Measurements from ENCODE around the gene MMP20. TPM values are rescaled to one million over a fixed set of nuclear protein-coding genes. Genes with fewer than 3 reads are reported as not detected.

Gene MMP20
- total RNA-seq, 1 experiment from 2014 or later = not detected

DNA sequence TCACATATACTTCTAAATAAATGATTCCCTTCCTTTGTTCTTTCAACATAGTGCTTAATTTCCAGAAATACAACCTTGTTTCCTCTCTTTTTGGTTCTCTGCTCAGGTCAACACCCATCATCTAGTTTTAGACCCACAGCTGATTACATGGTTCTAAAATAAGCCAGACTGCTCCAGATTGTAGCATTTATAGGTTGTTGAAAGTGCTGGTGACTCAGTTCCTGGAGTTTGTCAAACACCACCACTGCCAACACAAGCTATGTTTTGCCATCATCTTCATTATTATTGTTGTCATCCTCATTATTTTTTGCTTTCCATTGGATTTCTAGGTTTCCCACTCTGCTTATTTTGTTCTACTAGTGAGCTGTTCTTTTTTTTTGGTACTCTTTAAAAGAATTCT, 22.3 kb upstream of the MMP20 start:
- CTCF ChIA-PET = interaction anchor here (2.1 kb wide), 1 partner anchor 19 kb away, joined by 7 read pairs; no protein-coding TSS in a partner anchor
- POLR2A ChIA-PET = no interaction called here
- no peaks in the 10 kb centered on the region; the same call in 1 of the 2 replicates for H3K9me3 Mint-ChIP-seq

DNA sequence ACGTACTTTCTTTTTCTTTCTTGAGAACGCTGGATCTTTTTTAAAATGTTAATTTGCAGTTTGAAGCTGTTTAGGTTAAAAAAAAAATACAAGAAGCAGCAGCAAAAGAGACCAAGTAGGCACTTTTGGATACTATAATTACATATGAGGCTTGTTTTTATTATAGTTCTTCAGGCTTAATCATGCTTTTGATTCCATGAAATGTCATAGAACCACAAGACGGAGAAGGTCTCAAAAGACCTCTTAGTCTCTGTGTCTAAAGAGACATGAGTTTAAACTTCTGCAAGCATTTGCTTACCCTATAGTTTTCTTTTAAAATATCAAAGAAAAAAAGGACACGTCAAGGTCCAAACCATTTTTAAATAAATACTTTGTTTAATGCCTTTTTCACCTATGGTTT, 18.8 kb upstream of the MMP20 start:
- DNase-seq (ENCODE audit: low spot score) (no peak), ATAC-seq (no peak)
- no peak overlapping the region for H3K4me3 Mint-ChIP-seq
- H3K9me3 Mint-ChIP-seq = no peaks in the 10 kb centered on the region
- no peaks in the 10 kb centered on the region for H3K27me3 Mint-ChIP-seq (ENCODE audit: low read depth)
- ChIA-PET POLR2A (no interaction called here), CTCF (interaction anchor here (1.4 kb wide), 1 partner anchor 31 kb away, joined by 4 read pairs; no protein-coding TSS in a partner anchor)
- no peak overlapping the region for H3K27ac Mint-ChIP-seq
- H3K36me3 Mint-ChIP-seq = no peaks in the 10 kb centered on the region
- TF ChIP-seq, protein P1, sequence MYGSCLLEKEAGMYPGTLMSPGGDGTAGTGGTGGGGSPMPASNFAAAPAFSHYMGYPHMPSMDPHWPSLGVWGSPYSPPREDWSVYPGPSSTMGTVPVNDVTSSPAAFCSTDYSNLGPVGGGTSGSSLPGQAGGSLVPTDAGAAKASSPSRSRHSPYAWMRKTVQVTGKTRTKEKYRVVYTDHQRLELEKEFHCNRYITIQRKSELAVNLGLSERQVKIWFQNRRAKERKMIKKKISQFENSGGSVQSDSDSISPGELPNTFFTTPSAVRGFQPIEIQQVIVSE (CRISPR knock-in tag; IDR thresholded peaks at IDR 0.05; ENCODE audit: borderline replicate concordance) = no peak
- TF ChIP-seq NFYB (CRISPR knock-in tag; conservative IDR thresholded peaks at IDR 0.05; ENCODE audit: low read depth) (no peak), CREB1 (CRISPR knock-in tag; IDR thresholded peaks at IDR 0.05) (no peak), NR3C1 (CRISPR knock-in tag; conservative IDR thresholded peaks at IDR 0.05; ENCODE audit: low read depth) (no peak), GRHL2 (CRISPR knock-in tag; IDR thresholded peaks at IDR 0.05; ENCODE audit: insufficient replicate concordance, severe bottlenecking) (no peak)
- TF ChIP-seq, protein P2, sequence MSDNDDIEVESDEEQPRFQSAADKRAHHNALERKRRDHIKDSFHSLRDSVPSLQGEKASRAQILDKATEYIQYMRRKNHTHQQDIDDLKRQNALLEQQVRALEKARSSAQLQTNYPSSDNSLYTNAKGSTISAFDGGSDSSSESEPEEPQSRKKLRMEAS (CRISPR knock-in tag; IDR thresholded peaks at IDR 0.05) = no peak
- TF ChIP-seq, protein P3, sequence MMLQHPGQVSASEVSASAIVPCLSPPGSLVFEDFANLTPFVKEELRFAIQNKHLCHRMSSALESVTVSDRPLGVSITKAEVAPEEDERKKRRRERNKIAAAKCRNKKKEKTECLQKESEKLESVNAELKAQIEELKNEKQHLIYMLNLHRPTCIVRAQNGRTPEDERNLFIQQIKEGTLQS (CRISPR knock-in tag; conservative IDR thresholded peaks at IDR 0.05) = no peak
- H3K4me1 Mint-ChIP-seq = peaks cover 5% of the 10 kb centered on the region

More for the DNA sequence above, 22.3 kb upstream of the MMP20 start:
- H3K27ac Mint-ChIP-seq = no peak overlapping the region
- DNase-seq (ENCODE audit: low spot score) = no peak
- ATAC-seq = no peak
- H3K4me3 Mint-ChIP-seq = no peak overlapping the region
- no peaks in the 10 kb centered on the region for H3K27me3 Mint-ChIP-seq (ENCODE audit: low read depth)
- TF ChIP-seq NR2C2 (CRISPR knock-in tag; IDR thresholded peaks at IDR 0.05) (no peak), ZNF317 (CRISPR knock-in tag; IDR thresholded peaks at IDR 0.05; ENCODE audit: borderline replicate concordance, low read depth) (no peak), PRRX2 (CRISPR knock-in tag; IDR thresholded peaks at IDR 0.05) (no peak), EMX1 (CRISPR knock-in tag; IDR thresholded peaks at IDR 0.05) (no peak), ZBTB21 (CRISPR knock-in tag; IDR thresholded peaks at IDR 0.05; ENCODE audit: borderline replicate concordance) (no peak), MYBL2 (CRISPR knock-in tag; IDR thresholded peaks at IDR 0.05) (no peak), TEAD1 (CRISPR knock-in tag; IDR thresholded peaks at IDR 0.05) (no peak), SOX15 (CRISPR knock-in tag; IDR thresholded peaks at IDR 0.05) (no peak), ZNF121 (CRISPR knock-in tag; IDR thresholded peaks at IDR 0.05) (no peak), HMGA2 (CRISPR knock-in tag; IDR thresholded peaks at IDR 0.05) (no peak)
- TF ChIP-seq, protein P1 (CRISPR knock-in tag; IDR thresholded peaks at IDR 0.05; ENCODE audit: borderline replicate concordance) = no peak
- TF ChIP-seq, protein P4, sequence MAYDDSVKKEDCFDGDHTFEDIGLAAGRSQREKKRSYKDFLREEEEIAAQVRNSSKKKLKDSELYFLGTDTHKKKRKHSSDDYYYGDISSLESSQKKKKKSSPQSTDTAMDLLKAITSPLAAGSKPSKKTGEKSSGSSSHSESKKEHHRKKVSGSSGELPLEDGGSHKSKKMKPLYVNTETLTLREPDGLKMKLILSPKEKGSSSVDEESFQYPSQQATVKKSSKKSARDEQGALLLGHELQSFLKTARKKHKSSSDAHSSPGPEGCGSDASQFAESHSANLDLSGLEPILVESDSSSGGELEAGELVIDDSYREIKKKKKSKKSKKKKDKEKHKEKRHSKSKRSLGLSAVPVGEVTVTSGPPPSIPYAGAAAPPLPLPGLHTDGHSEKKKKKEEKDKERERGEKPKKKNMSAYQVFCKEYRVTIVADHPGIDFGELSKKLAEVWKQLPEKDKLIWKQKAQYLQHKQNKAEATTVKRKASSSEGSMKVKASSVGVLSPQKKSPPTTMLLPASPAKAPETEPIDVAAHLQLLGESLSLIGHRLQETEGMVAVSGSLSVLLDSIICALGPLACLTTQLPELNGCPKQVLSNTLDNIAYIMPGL (CRISPR knock-in tag; IDR thresholded peaks at IDR 0.05) = no peak
- no peaks in the 10 kb centered on the region for H3K36me3 Mint-ChIP-seq
- H3K4me1 Mint-ChIP-seq = no peaks in the 10 kb centered on the region

DNA sequence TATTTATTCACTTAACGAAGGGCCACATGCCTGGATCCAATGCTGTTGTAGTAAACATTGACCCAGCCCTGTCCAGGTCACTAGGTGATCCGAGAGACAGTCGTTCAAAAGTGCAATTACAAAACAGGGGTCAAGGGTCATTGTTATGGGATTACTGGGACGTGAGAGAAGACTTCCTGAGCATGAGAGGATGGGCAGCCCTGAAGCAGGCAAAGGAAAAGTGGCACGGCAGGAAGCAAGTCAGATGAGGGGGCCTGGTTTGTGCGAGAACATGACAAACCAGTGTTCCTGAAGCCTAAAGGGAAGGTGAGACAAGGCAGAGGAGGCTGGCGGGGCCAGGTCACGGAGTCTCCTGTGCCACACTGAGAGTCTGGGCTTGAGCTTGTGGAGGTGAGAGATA, 15.8 kb upstream of the MMP20 start:
- ATAC-seq (peak; percentile 30), DNase-seq (ENCODE audit: low spot score) (no peak)
- Mint-ChIP-seq H3K9me3 (no peaks in the 10 kb centered on the region), H3K4me3 (no peak overlapping the region), H3K36me3 (no peaks in the 10 kb centered on the region), H3K4me1 (peaks cover 5% of the 10 kb centered on the region), H3K27ac (0 out of 2 replicates have a peak overlapping the region, but pooled peaks have one; percentile 13), H3K27me3 (ENCODE audit: low read depth) (no peaks in the 10 kb centered on the region)
- TF ChIP-seq GABPB1 (CRISPR knock-in tag; IDR thresholded peaks at IDR 0.05) (0 out of 2 replicates have a peak, but pooled peaks have one; percentile 25), NR1H2 (CRISPR knock-in tag; IDR thresholded peaks at IDR 0.05) (no peak), SOX15 (CRISPR knock-in tag; IDR thresholded peaks at IDR 0.05) (no peak)
- POLR2A ChIA-PET = no interaction called here
- CTCF ChIA-PET = interaction anchor here (0.6 kb wide), 1 partner anchor 26 kb away, joined by 4 read pairs; no protein-coding TSS in a partner anchor
